Measurements from ENCODE around the gene CPXM2. TPM values are rescaled to one million over a fixed set of nuclear protein-coding genes. Genes with fewer than 3 reads are reported as not detected.

Gene CPXM2
- polyA plus RNA-seq, 1 of the 3 experiments (the other 2 are of a cell fraction), result not detected

DNA sequence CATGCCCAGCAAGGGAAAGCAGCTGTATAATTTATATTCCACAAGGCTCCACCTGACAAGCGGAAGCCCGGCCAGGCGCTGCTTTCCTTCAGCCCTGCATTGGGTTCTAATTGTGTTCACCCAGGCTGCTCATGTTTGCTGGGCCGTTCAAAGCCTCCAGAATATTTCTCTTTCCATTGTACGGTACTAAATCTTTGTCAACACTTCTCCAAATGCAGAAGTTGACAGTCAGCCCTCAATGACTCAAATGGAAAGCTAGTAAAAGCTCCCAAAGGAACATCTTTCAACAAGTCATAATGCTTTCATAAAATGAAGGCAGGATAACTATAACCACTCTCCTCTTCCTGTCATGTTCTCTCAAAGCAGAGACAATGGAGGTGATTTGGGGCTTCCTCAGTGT lies 17.8 kb upstream of the CPXM2 start (continued):
- TF ChIP-seq TCF12 (IDR thresholded peaks at IDR 0.05) (no peak), RFX5 (IDR thresholded peaks at IDR 0.05; ENCODE audit: low read length) (no peak), TEAD4 (IDR thresholded peaks at IDR 0.05; ENCODE audit: borderline replicate concordance, insufficient read depth) (no peak)

DNA sequence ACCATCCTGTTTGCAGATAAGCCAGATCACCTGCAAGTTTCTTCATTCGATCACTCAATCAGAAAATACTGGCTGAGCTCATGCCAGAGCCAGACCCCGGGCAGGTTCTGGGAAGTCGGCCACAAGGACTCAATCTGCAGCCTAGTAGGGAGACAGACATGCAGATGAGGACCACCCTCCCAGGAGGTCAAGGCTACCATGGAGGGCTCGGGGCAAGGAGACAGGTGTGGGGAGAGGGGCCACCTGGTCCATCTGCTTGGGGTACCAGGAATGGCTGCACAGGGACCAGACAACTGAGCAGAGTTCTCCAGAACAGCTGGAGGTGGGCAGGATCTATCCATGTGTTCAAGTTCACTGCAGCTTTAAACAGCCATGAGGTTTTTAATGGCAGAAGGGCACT lies 16.8 kb upstream of the CPXM2 start:
- no peaks in the 10 kb centered on the region for H3K9me2 ChIP-seq
- no peaks in the 10 kb centered on the region for H3K9me3 ChIP-seq
- TF ChIP-seq, protein P1, sequence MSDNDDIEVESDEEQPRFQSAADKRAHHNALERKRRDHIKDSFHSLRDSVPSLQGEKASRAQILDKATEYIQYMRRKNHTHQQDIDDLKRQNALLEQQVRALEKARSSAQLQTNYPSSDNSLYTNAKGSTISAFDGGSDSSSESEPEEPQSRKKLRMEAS (IDR thresholded peaks at IDR 0.05; ENCODE audit: low read depth), result no peak
- TF ChIP-seq POLR2AphosphoS5 (IDR thresholded peaks at IDR 0.05; ENCODE audit: low read depth, low read length) (no peak), YY1 (IDR thresholded peaks at IDR 0.05; ENCODE audit: low read depth) (no peak), TAF1 (IDR thresholded peaks at IDR 0.05; ENCODE audit: borderline replicate concordance, low read depth, low read length) (no peak), RAD21 (IDR thresholded peaks at IDR 0.05; ENCODE audit: low read length) (no peak), GABPA (IDR thresholded peaks at IDR 0.05; ENCODE audit: low read depth) (no peak), NFIC (IDR thresholded peaks at IDR 0.05; ENCODE audit: borderline replicate concordance) (no peak), RXRA (IDR thresholded peaks at IDR 0.05; ENCODE audit: borderline replicate concordance, low read depth) (no peak), JUND (IDR thresholded peaks at IDR 0.05) (no peak)
- TF ChIP-seq, protein P2, sequence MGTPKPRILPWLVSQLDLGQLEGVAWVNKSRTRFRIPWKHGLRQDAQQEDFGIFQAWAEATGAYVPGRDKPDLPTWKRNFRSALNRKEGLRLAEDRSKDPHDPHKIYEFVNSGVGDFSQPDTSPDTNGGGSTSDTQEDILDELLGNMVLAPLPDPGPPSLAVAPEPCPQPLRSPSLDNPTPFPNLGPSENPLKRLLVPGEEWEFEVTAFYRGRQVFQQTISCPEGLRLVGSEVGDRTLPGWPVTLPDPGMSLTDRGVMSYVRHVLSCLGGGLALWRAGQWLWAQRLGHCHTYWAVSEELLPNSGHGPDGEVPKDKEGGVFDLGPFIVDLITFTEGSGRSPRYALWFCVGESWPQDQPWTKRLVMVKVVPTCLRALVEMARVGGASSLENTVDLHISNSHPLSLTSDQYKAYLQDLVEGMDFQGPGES (IDR thresholded peaks at IDR 0.05; ENCODE audit: low read depth, low read length), result no peak
- TF ChIP-seq, protein P3, sequence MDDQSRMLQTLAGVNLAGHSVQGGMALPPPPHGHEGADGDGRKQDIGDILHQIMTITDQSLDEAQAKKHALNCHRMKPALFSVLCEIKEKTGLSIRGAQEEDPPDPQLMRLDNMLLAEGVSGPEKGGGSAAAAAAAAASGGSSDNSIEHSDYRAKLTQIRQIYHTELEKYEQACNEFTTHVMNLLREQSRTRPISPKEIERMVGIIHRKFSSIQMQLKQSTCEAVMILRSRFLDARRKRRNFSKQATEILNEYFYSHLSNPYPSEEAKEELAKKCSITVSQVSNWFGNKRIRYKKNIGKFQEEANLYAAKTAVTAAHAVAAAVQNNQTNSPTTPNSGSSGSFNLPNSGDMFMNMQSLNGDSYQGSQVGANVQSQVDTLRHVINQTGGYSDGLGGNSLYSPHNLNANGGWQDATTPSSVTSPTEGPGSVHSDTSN (IDR thresholded peaks at IDR 0.05), result no peak
- TF ChIP-seq, protein P4, sequence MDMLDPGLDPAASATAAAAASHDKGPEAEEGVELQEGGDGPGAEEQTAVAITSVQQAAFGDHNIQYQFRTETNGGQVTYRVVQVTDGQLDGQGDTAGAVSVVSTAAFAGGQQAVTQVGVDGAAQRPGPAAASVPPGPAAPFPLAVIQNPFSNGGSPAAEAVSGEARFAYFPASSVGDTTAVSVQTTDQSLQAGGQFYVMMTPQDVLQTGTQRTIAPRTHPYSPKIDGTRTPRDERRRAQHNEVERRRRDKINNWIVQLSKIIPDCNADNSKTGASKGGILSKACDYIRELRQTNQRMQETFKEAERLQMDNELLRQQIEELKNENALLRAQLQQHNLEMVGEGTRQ (IDR thresholded peaks at IDR 0.05; ENCODE audit: borderline replicate concordance, low read depth, low read length), result no peak
- TF ChIP-seq, protein P5, sequence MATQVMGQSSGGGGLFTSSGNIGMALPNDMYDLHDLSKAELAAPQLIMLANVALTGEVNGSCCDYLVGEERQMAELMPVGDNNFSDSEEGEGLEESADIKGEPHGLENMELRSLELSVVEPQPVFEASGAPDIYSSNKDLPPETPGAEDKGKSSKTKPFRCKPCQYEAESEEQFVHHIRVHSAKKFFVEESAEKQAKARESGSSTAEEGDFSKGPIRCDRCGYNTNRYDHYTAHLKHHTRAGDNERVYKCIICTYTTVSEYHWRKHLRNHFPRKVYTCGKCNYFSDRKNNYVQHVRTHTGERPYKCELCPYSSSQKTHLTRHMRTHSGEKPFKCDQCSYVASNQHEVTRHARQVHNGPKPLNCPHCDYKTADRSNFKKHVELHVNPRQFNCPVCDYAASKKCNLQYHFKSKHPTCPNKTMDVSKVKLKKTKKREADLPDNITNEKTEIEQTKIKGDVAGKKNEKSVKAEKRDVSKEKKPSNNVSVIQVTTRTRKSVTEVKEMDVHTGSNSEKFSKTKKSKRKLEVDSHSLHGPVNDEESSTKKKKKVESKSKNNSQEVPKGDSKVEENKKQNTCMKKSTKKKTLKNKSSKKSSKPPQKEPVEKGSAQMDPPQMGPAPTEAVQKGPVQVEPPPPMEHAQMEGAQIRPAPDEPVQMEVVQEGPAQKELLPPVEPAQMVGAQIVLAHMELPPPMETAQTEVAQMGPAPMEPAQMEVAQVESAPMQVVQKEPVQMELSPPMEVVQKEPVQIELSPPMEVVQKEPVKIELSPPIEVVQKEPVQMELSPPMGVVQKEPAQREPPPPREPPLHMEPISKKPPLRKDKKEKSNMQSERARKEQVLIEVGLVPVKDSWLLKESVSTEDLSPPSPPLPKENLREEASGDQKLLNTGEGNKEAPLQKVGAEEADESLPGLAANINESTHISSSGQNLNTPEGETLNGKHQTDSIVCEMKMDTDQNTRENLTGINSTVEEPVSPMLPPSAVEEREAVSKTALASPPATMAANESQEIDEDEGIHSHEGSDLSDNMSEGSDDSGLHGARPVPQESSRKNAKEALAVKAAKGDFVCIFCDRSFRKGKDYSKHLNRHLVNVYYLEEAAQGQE (IDR thresholded peaks at IDR 0.05; ENCODE audit: low read depth, low read length), result no peak
- no peaks in the 10 kb centered on the region for H3K79me2 ChIP-seq (ENCODE audit: insufficient read depth)
- no peak overlapping the region for H3K27ac ChIP-seq (ENCODE audit: low read depth in 2 of 2, low read length in 1 of 2)
- H3F3A ChIP-seq (replicated peaks; ENCODE audit: insufficient read depth), result no peaks in the 10 kb centered on the region
- WGBS (ENCODE audit: low lambda C conversion rate), result 4% methylated on average over 4 of the region's 4 CpGs
- DNase-seq, result no peak
- no peaks in the 10 kb centered on the region for H3K27me3 ChIP-seq (ENCODE audit: insufficient read depth)
- H3K4me1 ChIP-seq (ENCODE audit: control insufficient read depth in 1 of 2, insufficient read depth in 2 of 2, low read depth in 1 of 2, low read length in 1 of 2), result no peaks in the 10 kb centered on the region; a peak in 1 of 4 replicates
- no peak overlapping the region for H3K4me3 ChIP-seq (ENCODE audit: low read depth in 2 of 2, low read length in 1 of 2)
- ChIA-PET POLR2A (no interaction called here), CTCF (no interaction called here)
- H3K4me2 ChIP-seq, result no peak overlapping the region
- H4K20me1 ChIP-seq (ENCODE audit: insufficient read depth), result no peaks in the 10 kb centered on the region
- no peak overlapping the region for H2AFZ ChIP-seq (ENCODE audit: low read depth)
- no peak overlapping the region for H3K9ac ChIP-seq
- no peaks in the 10 kb centered on the region for H3K36me3 ChIP-seq (replicated peaks in 1 of 2; ENCODE audit: control insufficient read depth in 1 of 2, insufficient read depth in 2 of 2, low read length in 1 of 2)

Measured in SK-N-SH (cell line).